OCI-LY1 (cell line): ENCODE measurements around the gene SV2A.

Experiments used
- H2AFZ ChIP-seq: fragments of 200-600 bp; sonication (generic), shearing (Covaris generic); 2 replicates; pipeline ENCODE4 v1.6.0; 2014; ENCODE audit warnings: antibody characterized with exemption, mild to moderate bottlenecking, low read length
- H3F3A ChIP-seq: fragments of 200-600 bp; sonication (generic), shearing (Covaris generic); 2 replicates; pipeline ENCODE4 v1.6.0; 2014; ENCODE audit warnings: mild to moderate bottlenecking, antibody characterized with exemption, low read length, moderate library complexity; ENCODE audit not compliant: insufficient read depth
- H3K27ac ChIP-seq: fragments of 200-600 bp; sonication (generic); 2 replicates; pipeline ENCODE4 v1.5.1; 2014; ENCODE audit warnings: low read length, mixed run types, mild to moderate bottlenecking, low read depth; ENCODE audit not compliant: poor library complexity, severe bottlenecking
- H3K27me3 ChIP-seq: fragments of 200-600 bp; sonication (generic); 2 replicates; pipeline ENCODE4 v1.6.0; 2014; ENCODE audit warnings: antibody characterized with exemption, mild to moderate bottlenecking, low read length, moderate library complexity; ENCODE audit not compliant: insufficient read depth
- H3K36me3 ChIP-seq: fragments of 200-600 bp; sonication (generic); 2 replicates; pipeline ENCODE4 v1.6.1; 2014; ENCODE audit warnings: mild to moderate bottlenecking, antibody characterized with exemption, low read length, moderate library complexity, mixed read lengths; ENCODE audit not compliant: insufficient read depth
- H3K4me1 ChIP-seq: fragments of 200-600 bp; sonication (generic); 2 replicates; pipeline ENCODE4 v1.5.1; 2014; ENCODE audit warnings: mild to moderate bottlenecking, low read length, moderate library complexity; ENCODE audit not compliant: insufficient read depth, severe bottlenecking
- H3K4me2 ChIP-seq: fragments of 200-600 bp; sonication (generic), shearing (Covaris generic); 2 replicates; pipeline ENCODE4 v1.6.1; 2014; ENCODE audit warnings: low read length
- H3K4me3 ChIP-seq: fragments of 200-600 bp; sonication (generic); 2 replicates; pipeline ENCODE4 v1.5.1; 2014; ENCODE audit warnings: low read length, low read depth, mild to moderate bottlenecking, mixed read lengths; ENCODE audit not compliant: poor library complexity, severe bottlenecking
- H3K79me2 ChIP-seq: fragments of 200-600 bp; shearing (Covaris generic); 2 replicates; pipeline ENCODE4 v1.6.1; 2016; ENCODE audit warnings: mixed run types, low read length, mixed read lengths; ENCODE audit not compliant: insufficient read depth
- H3K9ac ChIP-seq: fragments of 200-600 bp; sonication (generic), shearing (Covaris generic); 2 replicates; pipeline ENCODE4 v1.6.1; 2014; ENCODE audit warnings: mild to moderate bottlenecking, low read length, mixed read lengths
- H3K9me2 ChIP-seq: fragments of 200-600 bp; sonication (generic), shearing (Covaris generic); 2 replicates; pipeline ENCODE4 v1.6.1; 2014; ENCODE audit warnings: low read depth, mild to moderate bottlenecking, low read length, mixed read lengths
- H3K9me3 ChIP-seq: fragments of 200-600 bp; shearing (Covaris generic); 2 replicates; pipeline ENCODE4 v1.6.1; 2014; ENCODE audit warnings: low read length, mixed read lengths
- H4K20me1 ChIP-seq: fragments of 200-600 bp; sonication (generic), shearing (Covaris generic); 2 replicates; pipeline ENCODE4 v1.6.0; 2016; ENCODE audit warnings: mild to moderate bottlenecking, low read length; ENCODE audit not compliant: insufficient read depth
- EZH2 ChIP-seq: fragments of 200-600 bp; sonication (generic), shearing (Covaris generic); IDR thresholded peaks from 2 replicates; pipeline ENCODE4 v1.8.0; 2017; ENCODE audit warnings: borderline replicate concordance, mixed run types, mild to moderate bottlenecking, antibody characterized with exemption, low read length, moderate library complexity, mixed read lengths
- TF ChIP-seq, protein P1 (sequence below): fragments of 200-600 bp; sonication (generic), shearing (Covaris generic); IDR thresholded peaks from 2 replicates; pipeline ENCODE4 v1.5.1; 2017; ENCODE audit warnings: mild to moderate bottlenecking, antibody characterized with exemption, low read length, moderate library complexity, mixed read lengths

Gene SV2A

DNA sequence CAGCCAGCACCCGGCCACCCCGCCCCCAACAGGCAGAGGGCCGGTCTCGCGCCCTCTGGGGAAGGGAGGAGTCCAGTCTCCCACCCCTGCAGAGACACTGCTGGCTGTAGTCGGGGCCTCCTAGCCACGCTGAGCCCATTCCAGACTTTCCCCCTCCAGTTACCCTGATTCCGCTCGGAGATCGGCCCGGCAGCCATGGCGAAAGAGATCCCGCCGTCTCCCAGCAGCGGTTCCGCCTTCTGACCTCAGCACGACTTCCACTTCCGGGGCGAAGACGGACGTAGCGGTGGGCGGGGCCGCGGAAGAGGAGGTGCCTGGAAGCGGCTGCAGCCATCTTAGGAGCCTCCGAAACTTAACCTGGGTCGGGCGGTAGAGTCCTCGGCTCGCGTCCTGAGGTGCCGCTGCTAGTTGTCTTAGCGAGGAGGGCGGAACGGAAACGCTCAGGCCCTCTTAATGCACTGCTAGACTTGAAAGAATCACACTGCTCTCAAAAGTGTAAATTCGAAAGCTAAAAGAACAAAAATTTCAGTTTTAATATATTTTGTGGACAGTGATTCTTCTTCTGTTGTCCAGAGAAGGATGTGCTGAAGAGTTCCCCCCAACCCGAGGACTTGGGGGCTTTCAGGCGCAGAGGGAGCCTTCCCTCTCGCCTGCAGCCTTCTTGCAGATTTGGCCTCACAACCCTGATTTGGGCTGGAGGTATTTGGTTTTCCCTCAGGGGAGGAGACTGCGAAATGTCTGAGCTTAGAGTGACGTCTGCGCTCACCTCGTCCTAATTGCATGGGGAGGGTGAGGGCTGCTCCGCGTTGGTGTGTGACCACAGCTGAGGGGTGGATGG is 10.1 kb upstream of the SV2A start, which contains the start of gene SF3B4:
TSS of gene SF3B4 (minus strand) at position 241 of the 838 bp plus-strand sequence. CDS start at position 197, 44 bp downstream.
- no peaks in the 10 kb centered on the region for H3K9me2 ChIP-seq
- peak within 1 kb of the TSS; percentile 81 for H3K4me2 ChIP-seq
- H3K79me2 ChIP-seq: peaks cover 8% of the 10 kb centered on the region
- no peaks in the 10 kb centered on the region for H4K20me1 ChIP-seq
- peaks cover 42% of the 10 kb centered on the region for H3K36me3 ChIP-seq
- peak within 1 kb of the TSS; percentile 83 for H3K27ac ChIP-seq
- H3F3A ChIP-seq: no peaks in the 10 kb centered on the region
- H2AFZ ChIP-seq: no peak within 1 kb of the TSS
- H3K4me3 ChIP-seq: peak within 1 kb of the TSS; percentile 89
- H3K4me1 ChIP-seq: peaks cover 23% of the 10 kb centered on the region
- no peaks in the 10 kb centered on the region for H3K27me3 ChIP-seq
- TF ChIP-seq EZH2: no peak
- TF ChIP-seq, protein P1, sequence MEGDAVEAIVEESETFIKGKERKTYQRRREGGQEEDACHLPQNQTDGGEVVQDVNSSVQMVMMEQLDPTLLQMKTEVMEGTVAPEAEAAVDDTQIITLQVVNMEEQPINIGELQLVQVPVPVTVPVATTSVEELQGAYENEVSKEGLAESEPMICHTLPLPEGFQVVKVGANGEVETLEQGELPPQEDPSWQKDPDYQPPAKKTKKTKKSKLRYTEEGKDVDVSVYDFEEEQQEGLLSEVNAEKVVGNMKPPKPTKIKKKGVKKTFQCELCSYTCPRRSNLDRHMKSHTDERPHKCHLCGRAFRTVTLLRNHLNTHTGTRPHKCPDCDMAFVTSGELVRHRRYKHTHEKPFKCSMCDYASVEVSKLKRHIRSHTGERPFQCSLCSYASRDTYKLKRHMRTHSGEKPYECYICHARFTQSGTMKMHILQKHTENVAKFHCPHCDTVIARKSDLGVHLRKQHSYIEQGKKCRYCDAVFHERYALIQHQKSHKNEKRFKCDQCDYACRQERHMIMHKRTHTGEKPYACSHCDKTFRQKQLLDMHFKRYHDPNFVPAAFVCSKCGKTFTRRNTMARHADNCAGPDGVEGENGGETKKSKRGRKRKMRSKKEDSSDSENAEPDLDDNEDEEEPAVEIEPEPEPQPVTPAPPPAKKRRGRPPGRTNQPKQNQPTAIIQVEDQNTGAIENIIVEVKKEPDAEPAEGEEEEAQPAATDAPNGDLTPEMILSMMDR: no peak
- H3K9me3 ChIP-seq: no peaks in the 10 kb centered on the region
- peak within 1 kb of the TSS; percentile 86 for H3K9ac ChIP-seq

DNA sequence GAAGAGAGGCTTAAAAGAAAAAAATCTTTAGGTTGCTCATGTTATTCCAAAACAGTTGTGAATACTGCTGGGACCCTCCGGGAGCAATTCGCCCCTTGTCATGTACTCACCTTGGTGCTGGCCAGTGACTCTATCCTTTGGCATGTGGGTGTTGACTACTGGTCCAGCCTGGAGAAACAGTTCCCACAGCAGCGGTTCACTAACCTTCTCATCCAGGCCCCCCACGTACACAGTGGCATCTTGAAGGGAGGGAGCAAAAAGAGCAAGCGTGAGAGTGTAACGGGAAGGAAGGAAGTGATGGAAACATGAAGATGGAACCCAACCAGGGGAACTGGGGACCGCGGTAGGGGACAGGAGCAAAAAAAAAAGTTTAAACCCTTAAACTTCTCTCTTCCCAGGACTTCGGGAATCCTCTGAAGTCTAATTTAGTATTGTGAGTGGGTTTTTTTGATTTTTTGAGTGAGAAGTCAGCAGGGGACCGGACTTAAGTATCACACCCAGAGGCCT is 9.5 kb upstream of the SV2A start:
- Histone ChIP-seq H3K36me3 (peaks cover 47% of the 10 kb centered on the region), H3K27me3 (no peaks in the 10 kb centered on the region), H3K4me3 (peak overlapping the region; percentile 89), H3K79me2 (peaks cover 8% of the 10 kb centered on the region), H3K4me1 (peaks cover 23% of the 10 kb centered on the region), H3K9me2 (no peaks in the 10 kb centered on the region), H3K9me3 (no peaks in the 10 kb centered on the region), H4K20me1 (no peaks in the 10 kb centered on the region), H3F3A (no peaks in the 10 kb centered on the region), H3K4me2 (peak overlapping the region; percentile 81), H2AFZ (no peak overlapping the region), H3K9ac (peak overlapping the region; percentile 86), H3K27ac (peak overlapping the region; percentile 83)
- TF ChIP-seq, protein P1: no peak
- no peak for TF ChIP-seq EZH2

DNA sequence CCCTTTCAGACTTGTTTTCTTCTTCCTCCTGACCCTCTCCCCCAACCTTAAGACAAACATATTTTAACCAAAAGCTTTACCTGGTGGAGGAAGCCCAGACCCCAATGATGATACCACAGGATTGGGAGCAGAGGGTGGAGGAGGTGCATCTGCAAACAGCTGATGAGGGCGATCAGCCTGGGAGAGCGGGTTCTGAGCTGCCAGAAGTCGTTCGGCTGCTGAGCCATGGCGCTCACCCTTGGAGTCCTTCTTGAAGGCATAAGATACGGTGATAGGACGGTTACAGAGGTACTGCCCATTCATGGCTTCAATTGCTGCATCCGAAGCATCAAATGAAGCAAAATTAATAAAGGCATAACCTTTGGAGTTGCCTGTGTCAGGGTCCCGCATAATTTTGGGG is 8.7 kb upstream of the SV2A start:
- TF ChIP-seq, protein P1: no peak
- no peak for TF ChIP-seq EZH2
- no peaks in the 10 kb centered on the region for H3K27me3 ChIP-seq
- H3K4me2 ChIP-seq: peak overlapping the region; percentile 81
- H3K36me3 ChIP-seq: peaks cover 55% of the 10 kb centered on the region
- no peaks in the 10 kb centered on the region for H3K9me3 ChIP-seq
- peak overlapping the region; percentile 89 for H3K4me3 ChIP-seq
- H3K9me2 ChIP-seq: no peaks in the 10 kb centered on the region
- peaks cover 8% of the 10 kb centered on the region for H3K79me2 ChIP-seq
- no peak overlapping the region for H2AFZ ChIP-seq
- H3F3A ChIP-seq: no peaks in the 10 kb centered on the region
- H3K4me1 ChIP-seq: peaks cover 23% of the 10 kb centered on the region
- no peaks in the 10 kb centered on the region for H4K20me1 ChIP-seq
- H3K27ac ChIP-seq: no peak overlapping the region
- H3K9ac ChIP-seq: no peak overlapping the region
